OCI-LY1 (cell line): Measurements from ENCODE around the gene ARF6.

Experiments used
- H2AFZ ChIP-seq: fragments of 200-600 bp; sonication (generic), shearing (Covaris generic); 2 replicates; pipeline ENCODE4 v1.6.0; 2014; ENCODE audit warnings: antibody characterized with exemption, mild to moderate bottlenecking, low read length
- H3F3A ChIP-seq: fragments of 200-600 bp; sonication (generic), shearing (Covaris generic); 2 replicates; pipeline ENCODE4 v1.6.0; 2014; ENCODE audit warnings: mild to moderate bottlenecking, antibody characterized with exemption, low read length, moderate library complexity; ENCODE audit not compliant: insufficient read depth
- H3K27ac ChIP-seq: fragments of 200-600 bp; sonication (generic); 2 replicates; pipeline ENCODE4 v1.5.1; 2014; ENCODE audit warnings: low read length, mixed run types, mild to moderate bottlenecking, low read depth; ENCODE audit not compliant: poor library complexity, severe bottlenecking
- H3K27me3 ChIP-seq: fragments of 200-600 bp; sonication (generic); 2 replicates; pipeline ENCODE4 v1.6.0; 2014; ENCODE audit warnings: antibody characterized with exemption, mild to moderate bottlenecking, low read length, moderate library complexity; ENCODE audit not compliant: insufficient read depth
- H3K36me3 ChIP-seq: fragments of 200-600 bp; sonication (generic); 2 replicates; pipeline ENCODE4 v1.6.1; 2014; ENCODE audit warnings: mild to moderate bottlenecking, antibody characterized with exemption, low read length, moderate library complexity, mixed read lengths; ENCODE audit not compliant: insufficient read depth
- H3K4me1 ChIP-seq: fragments of 200-600 bp; sonication (generic); 2 replicates; pipeline ENCODE4 v1.5.1; 2014; ENCODE audit warnings: mild to moderate bottlenecking, low read length, moderate library complexity; ENCODE audit not compliant: insufficient read depth, severe bottlenecking
- H3K4me2 ChIP-seq: fragments of 200-600 bp; sonication (generic), shearing (Covaris generic); 2 replicates; pipeline ENCODE4 v1.6.1; 2014; ENCODE audit warnings: low read length
- H3K4me3 ChIP-seq: fragments of 200-600 bp; sonication (generic); 2 replicates; pipeline ENCODE4 v1.5.1; 2014; ENCODE audit warnings: low read length, low read depth, mild to moderate bottlenecking, mixed read lengths; ENCODE audit not compliant: poor library complexity, severe bottlenecking
- H3K79me2 ChIP-seq: fragments of 200-600 bp; shearing (Covaris generic); 2 replicates; pipeline ENCODE4 v1.6.1; 2016; ENCODE audit warnings: mixed run types, low read length, mixed read lengths; ENCODE audit not compliant: insufficient read depth
- H3K9ac ChIP-seq: fragments of 200-600 bp; sonication (generic), shearing (Covaris generic); 2 replicates; pipeline ENCODE4 v1.6.1; 2014; ENCODE audit warnings: mild to moderate bottlenecking, low read length, mixed read lengths
- H3K9me2 ChIP-seq: fragments of 200-600 bp; sonication (generic), shearing (Covaris generic); 2 replicates; pipeline ENCODE4 v1.6.1; 2014; ENCODE audit warnings: low read depth, mild to moderate bottlenecking, low read length, mixed read lengths
- H3K9me3 ChIP-seq: fragments of 200-600 bp; shearing (Covaris generic); 2 replicates; pipeline ENCODE4 v1.6.1; 2014; ENCODE audit warnings: low read length, mixed read lengths
- H4K20me1 ChIP-seq: fragments of 200-600 bp; sonication (generic), shearing (Covaris generic); 2 replicates; pipeline ENCODE4 v1.6.0; 2016; ENCODE audit warnings: mild to moderate bottlenecking, low read length; ENCODE audit not compliant: insufficient read depth
- EZH2 ChIP-seq: fragments of 200-600 bp; sonication (generic), shearing (Covaris generic); IDR thresholded peaks from 2 replicates; pipeline ENCODE4 v1.8.0; 2017; ENCODE audit warnings: borderline replicate concordance, mixed run types, mild to moderate bottlenecking, antibody characterized with exemption, low read length, moderate library complexity, mixed read lengths
- TF ChIP-seq, protein P1 (sequence below): fragments of 200-600 bp; sonication (generic), shearing (Covaris generic); IDR thresholded peaks from 2 replicates; pipeline ENCODE4 v1.5.1; 2017; ENCODE audit warnings: mild to moderate bottlenecking, antibody characterized with exemption, low read length, moderate library complexity, mixed read lengths

ARF6 gene

DNA sequence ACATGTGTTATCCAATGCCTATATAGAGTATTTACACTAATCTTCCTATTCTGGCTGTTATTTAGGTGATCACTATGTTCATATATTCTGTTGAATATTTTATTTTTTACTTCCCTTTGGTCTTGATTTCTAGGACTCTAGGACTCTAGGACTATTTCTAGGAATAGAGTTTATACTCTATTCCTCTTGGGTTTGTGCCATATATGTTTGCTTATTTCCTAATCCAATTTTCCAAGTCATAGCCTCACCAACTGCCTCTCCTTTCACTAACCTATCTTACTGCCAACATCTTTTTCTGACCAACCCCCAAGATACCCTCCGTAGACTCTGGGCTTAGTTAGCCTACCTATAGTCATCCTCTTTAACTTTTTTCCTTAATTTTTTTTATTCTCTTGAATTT lies 28.5 kb downstream of the ARF6 start:
- H3K9me3 ChIP-seq: no peaks in the 10 kb centered on the region
- H2AFZ ChIP-seq: no peak overlapping the region
- TF ChIP-seq, protein P1, sequence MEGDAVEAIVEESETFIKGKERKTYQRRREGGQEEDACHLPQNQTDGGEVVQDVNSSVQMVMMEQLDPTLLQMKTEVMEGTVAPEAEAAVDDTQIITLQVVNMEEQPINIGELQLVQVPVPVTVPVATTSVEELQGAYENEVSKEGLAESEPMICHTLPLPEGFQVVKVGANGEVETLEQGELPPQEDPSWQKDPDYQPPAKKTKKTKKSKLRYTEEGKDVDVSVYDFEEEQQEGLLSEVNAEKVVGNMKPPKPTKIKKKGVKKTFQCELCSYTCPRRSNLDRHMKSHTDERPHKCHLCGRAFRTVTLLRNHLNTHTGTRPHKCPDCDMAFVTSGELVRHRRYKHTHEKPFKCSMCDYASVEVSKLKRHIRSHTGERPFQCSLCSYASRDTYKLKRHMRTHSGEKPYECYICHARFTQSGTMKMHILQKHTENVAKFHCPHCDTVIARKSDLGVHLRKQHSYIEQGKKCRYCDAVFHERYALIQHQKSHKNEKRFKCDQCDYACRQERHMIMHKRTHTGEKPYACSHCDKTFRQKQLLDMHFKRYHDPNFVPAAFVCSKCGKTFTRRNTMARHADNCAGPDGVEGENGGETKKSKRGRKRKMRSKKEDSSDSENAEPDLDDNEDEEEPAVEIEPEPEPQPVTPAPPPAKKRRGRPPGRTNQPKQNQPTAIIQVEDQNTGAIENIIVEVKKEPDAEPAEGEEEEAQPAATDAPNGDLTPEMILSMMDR: no peak
- TF ChIP-seq EZH2: no peak
- H3K4me3 ChIP-seq: no peak overlapping the region
- H3K9me2 ChIP-seq: no peaks in the 10 kb centered on the region
- no peaks in the 10 kb centered on the region for H4K20me1 ChIP-seq
- no peak overlapping the region for H3K9ac ChIP-seq
- H3K4me2 ChIP-seq: no peak overlapping the region
- no peak overlapping the region for H3K27ac ChIP-seq
- no peaks in the 10 kb centered on the region for H3K79me2 ChIP-seq
- H3K4me1 ChIP-seq: peaks cover 19% of the 10 kb centered on the region
- no peaks in the 10 kb centered on the region for H3K36me3 ChIP-seq
- no peaks in the 10 kb centered on the region for H3K27me3 ChIP-seq
- H3F3A ChIP-seq: no peaks in the 10 kb centered on the region

DNA sequence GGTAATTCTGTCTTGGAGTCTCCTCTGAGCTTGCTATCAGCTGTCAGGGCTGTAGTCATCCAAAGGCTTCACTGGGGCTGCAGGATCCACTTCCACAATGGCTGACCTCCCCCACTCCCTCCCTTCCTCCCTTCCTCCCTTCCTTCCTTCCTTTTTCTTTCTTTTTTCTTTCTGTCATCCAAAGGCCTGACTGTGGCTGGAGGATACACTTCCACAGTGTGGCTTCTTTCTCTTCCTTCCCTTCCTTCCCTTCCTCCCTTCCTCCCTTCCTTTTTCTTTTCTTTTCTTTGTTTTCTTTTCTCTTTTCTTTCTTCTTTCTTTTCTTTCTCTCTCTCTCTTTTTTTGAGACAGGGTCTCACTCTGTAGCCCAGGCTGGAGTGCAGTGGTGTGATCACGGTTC lies 30.6 kb downstream of the ARF6 start:
- Histone ChIP-seq H4K20me1 (no peaks in the 10 kb centered on the region), H3K9me2 (no peaks in the 10 kb centered on the region), H3K9me3 (no peaks in the 10 kb centered on the region), H3K4me1 (peaks cover 19% of the 10 kb centered on the region), H3K27me3 (no peaks in the 10 kb centered on the region), H3K27ac (no peak overlapping the region), H3K79me2 (no peaks in the 10 kb centered on the region), H3K9ac (no peak overlapping the region), H3K4me3 (no peak overlapping the region), H3K4me2 (no peak overlapping the region), H2AFZ (no peak overlapping the region), H3F3A (no peaks in the 10 kb centered on the region), H3K36me3 (no peaks in the 10 kb centered on the region)
- TF ChIP-seq, protein P1: no peak
- no peak for TF ChIP-seq EZH2

DNA sequence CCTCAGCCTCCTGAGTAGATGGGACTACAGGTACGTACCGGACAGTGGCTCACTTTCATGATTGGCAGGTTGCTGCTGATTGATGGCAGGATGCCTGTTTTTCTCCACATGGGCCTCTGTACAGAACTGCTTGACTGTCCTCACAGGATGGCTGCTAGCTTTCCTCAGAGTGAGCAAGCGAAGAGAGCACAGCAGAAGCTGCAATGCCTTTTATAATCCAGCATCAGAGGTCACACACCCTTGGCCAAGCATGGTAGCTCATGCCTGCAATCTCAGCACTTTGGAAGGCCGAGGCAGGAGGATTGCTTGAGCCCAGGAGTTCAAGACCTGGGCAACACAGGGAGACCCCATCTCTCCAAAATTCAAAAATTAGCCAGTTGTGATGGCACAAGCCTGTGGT lies 31.0 kb downstream of the ARF6 start:
- Histone ChIP-seq H4K20me1 (no peaks in the 10 kb centered on the region), H3F3A (no peaks in the 10 kb centered on the region), H3K4me2 (no peak overlapping the region; the same call in 1 of the 2 replicates), H3K4me1 (peaks cover 19% of the 10 kb centered on the region), H2AFZ (no peak overlapping the region), H3K27me3 (no peaks in the 10 kb centered on the region), H3K27ac (peak overlapping the region; percentile 3), H3K9me3 (no peaks in the 10 kb centered on the region), H3K9ac (no peak overlapping the region), H3K79me2 (no peaks in the 10 kb centered on the region), H3K9me2 (no peaks in the 10 kb centered on the region), H3K36me3 (no peaks in the 10 kb centered on the region), H3K4me3 (no peak overlapping the region)
- TF ChIP-seq, protein P1: no peak
- TF ChIP-seq EZH2: no peak
